Endothelial cell of umbilical vein (primary cell): ENCODE results near the gene MEI4. TPM values are rescaled to one million over a fixed set of nuclear protein-coding genes. Genes with fewer than 3 reads are reported as not detected.

Experiments
- BruUV-seq: library from RNA; stranded (reverse); fragments of 400-500 nt; replicated peaks from 2 replicates; lab custom pipeline; 2021; lab: Mats Ljungman, UMichigan
- CTCF ChIA-PET: fragments of 300-600, 350-600 bp; sonication (Branson Sonifier 250); formaldehyde crosslinking; loops from one replicate; lab custom pipeline; 2021; ENCODE audit warnings: antibody characterized with exemption, inconsistent platforms; lab: Charles Lee
- POLR2A ChIA-PET: fragments of 300-600, 350-600 bp; sonication (Branson Sonifier 250); formaldehyde crosslinking; loops from one replicate; lab custom pipeline; 2021; ENCODE audit warnings: antibody characterized with exemption, inconsistent platforms; lab: Charles Lee
- DNase-seq: peaks from one replicate; pipeline ENCODE4 v3.0.0-alpha.2; 2011; ENCODE audit warnings: low read depth, low spot score
- FAIRE-seq: peaks from 2 replicates; lab custom pipeline; 2011; peaks lifted over from hg19 to GRCh38; lab: Jason Lieb, UNC
- H2AFZ ChIP-seq: 2 replicates; pipeline ENCODE4 v1.6.0; 2012; ENCODE audit warnings: low read depth, low read length, control low read depth, inconsistent platforms
- H3K27ac ChIP-seq: 2 replicates; pipeline ENCODE4 v1.5.1; 2011; ENCODE audit warnings: low read depth, mild to moderate bottlenecking, control low read depth, low read length, moderate library complexity; ENCODE audit not compliant: insufficient read depth
- H3K27me3 ChIP-seq, 2 experiments: 2 replicates each; pipeline versions ENCODE4 v1.6.0 to v1.6.1; 2011; ENCODE audit warnings: low read length in 2 of 2, mixed read lengths in 1 of 2; ENCODE audit not compliant: control insufficient read depth in 2 of 2, insufficient read depth in 2 of 2
- H3K36me3 ChIP-seq, 2 experiments: 2 replicates in 1 of 2; 3 replicates in 1 of 2; pipeline ENCODE4 v1.5.1; 2011; ENCODE audit warnings: low read length in 2 of 2, mild to moderate bottlenecking in 1 of 2, moderate library complexity in 1 of 2; ENCODE audit not compliant: control insufficient read depth in 2 of 2, insufficient read depth in 2 of 2; ENCODE audit errors: extremely low read depth in 1 of 2
- H3K4me1 ChIP-seq: 3 replicates; pipeline ENCODE4 v1.5.1; 2011; ENCODE audit warnings: mild to moderate bottlenecking, low read length; ENCODE audit not compliant: control insufficient read depth, insufficient read depth; ENCODE audit errors: extremely low read depth
- H3K4me2 ChIP-seq: 2 replicates; pipeline ENCODE4 v1.6.1; 2011; ENCODE audit warnings: low read length, control low read depth, mixed read lengths; ENCODE audit not compliant: insufficient read depth
- H3K4me3 ChIP-seq, 3 experiments: fragments of 200-600 bp in 1 of 3; sonication (generic), shearing (Covaris generic) in 1 of 3; replicated peaks in 1 of 3; 2 replicates each; pipeline ENCODE4 v1.5.1; 2011 to 2016; ENCODE audit warnings: control low read depth in 3 of 3, low read length in 3 of 3, mild to moderate bottlenecking in 2 of 3, inconsistent platforms in 1 of 3, low read depth in 1 of 3, moderate library complexity in 1 of 3; ENCODE audit not compliant: insufficient read depth in 1 of 3
- H3K79me2 ChIP-seq: 2 replicates; pipeline ENCODE4 v1.6.0; 2012; ENCODE audit warnings: low read length, inconsistent platforms; ENCODE audit not compliant: control insufficient read depth, insufficient read depth
- H3K9ac ChIP-seq: replicated peaks from 2 replicates; pipeline ENCODE3; 2011; ENCODE audit warnings: low read length, control low read depth; ENCODE audit not compliant: insufficient read depth; ENCODE audit errors: extremely low read depth
- H3K9me1 ChIP-seq: replicated peaks from 3 replicates; pipeline ENCODE4 v1.6.0; 2011; ENCODE audit warnings: mild to moderate bottlenecking, low read length; ENCODE audit not compliant: control insufficient read depth, insufficient read depth; ENCODE audit errors: extremely low read depth
- H3K9me3 ChIP-seq: replicated peaks from 2 replicates; pipeline ENCODE4 v1.5.1; 2012; ENCODE audit warnings: low read length, inconsistent platforms; ENCODE audit not compliant: control insufficient read depth, insufficient read depth
- H4K20me1 ChIP-seq: replicated peaks from 2 replicates; pipeline ENCODE3; 2011; ENCODE audit warnings: mild to moderate bottlenecking, low read length; ENCODE audit not compliant: control insufficient read depth, insufficient read depth; ENCODE audit errors: extremely low read depth
- EZH2 ChIP-seq: IDR thresholded peaks from 2 replicates; pipeline ENCODE4 v1.6.1; 2012; ENCODE audit warnings: borderline replicate concordance, low read depth, mild to moderate bottlenecking, moderate library complexity, low read length, inconsistent platforms; ENCODE audit not compliant: severe bottlenecking
- FOS ChIP-seq: IDR thresholded peaks from 2 replicates; pipeline ENCODE4 v1.6.1; 2011; ENCODE audit warnings: mild to moderate bottlenecking, low read length, moderate library complexity, borderline replicate concordance; ENCODE audit not compliant: insufficient read depth
- GATA2 ChIP-seq: IDR thresholded peaks from 2 replicates; pipeline ENCODE4 v1.7.0; 2011; ENCODE audit warnings: low read depth, mild to moderate bottlenecking, moderate library complexity, mixed read lengths, low read length; ENCODE audit not compliant: insufficient read length, insufficient read depth
- JUN ChIP-seq: IDR thresholded peaks from 2 replicates; pipeline ENCODE4 v1.6.1; 2011; ENCODE audit warnings: borderline replicate concordance, low read depth; ENCODE audit not compliant: insufficient read length, insufficient read depth
- MYC ChIP-seq: IDR thresholded peaks from one replicate; pipeline ENCODE4 v1.6.1; 2011; ENCODE audit warnings: mild to moderate bottlenecking, low read depth, low read length
- POLR2A ChIP-seq: IDR thresholded peaks from 2 replicates; pipeline ENCODE4 v1.6.1; 2012; ENCODE audit warnings: low read depth, mild to moderate bottlenecking, control low read depth, low read length
- POLR2AphosphoS5 ChIP-seq: IDR thresholded peaks from 2 replicates; pipeline ENCODE4 v1.6.1; 2012; ENCODE audit warnings: low read depth, mild to moderate bottlenecking, control low read depth, low read length, moderate library complexity; ENCODE audit not compliant: insufficient read depth
- dilution Hi-C: fragments of 300-500 bp; cut with MboI; formaldehyde crosslinking; loops from one replicate; pipeline ENCODE4 v1.15.0; 2019; ENCODE audit warnings: low sequenced_read_pairs; ENCODE audit not compliant: extremely low pct_ligation_motif_present
- intact Hi-C: fragments of 100-400 bp; cut with micrococcal nuclease; formaldehyde crosslinking; loops from one replicate; pipeline ENCODE4 v1.10.0; 2022
- polyA plus RNA-seq, 4 experiments: library from polyadenylated mRNA; depleted of rRNA in 3 of 4; stranded (reverse) in 3 of 4; unstranded in 1 of 4; fragments of >200 nt; gene quantifications; 2 replicates each; pipeline versions ENCODE4 v1.2.1 to v1.2.3, GENCODE V29; 2011 to 2012; ENCODE audit warnings: missing spikeins in 1 of 4
- total RNA-seq: library from RNA; stranded (reverse); gene quantifications from 2 replicates; pipeline ENCODE4 v1.2.3, GENCODE V29; 2021
- TF ChIP-seq, protein P1 (sequence below), 2 donors: IDR thresholded peaks; 1 replicate in 1 of 2; 2 replicates in 1 of 2; pipeline ENCODE4 v1.5.1; 2011; ENCODE audit warnings: low read length in 2 of 2, mild to moderate bottlenecking in 2 of 2, moderate library complexity in 2 of 2, control low read depth in 1 of 2, inconsistent platforms in 1 of 2, low read depth in 1 of 2; ENCODE audit not compliant: insufficient read depth in 1 of 2; ENCODE audit errors: extremely low read depth in 1 of 2
- TF ChIP-seq, protein P2 (sequence below): IDR thresholded peaks from 2 replicates; pipeline ENCODE4 v1.6.1; 2011; ENCODE audit not compliant: insufficient read depth, insufficient read length

MEI4 gene
- total and polyA plus RNA-seq, 2 donors (not counting 3 experiments of a cell fraction or from before 2014, with no cell fraction given) = not detected

DNA sequence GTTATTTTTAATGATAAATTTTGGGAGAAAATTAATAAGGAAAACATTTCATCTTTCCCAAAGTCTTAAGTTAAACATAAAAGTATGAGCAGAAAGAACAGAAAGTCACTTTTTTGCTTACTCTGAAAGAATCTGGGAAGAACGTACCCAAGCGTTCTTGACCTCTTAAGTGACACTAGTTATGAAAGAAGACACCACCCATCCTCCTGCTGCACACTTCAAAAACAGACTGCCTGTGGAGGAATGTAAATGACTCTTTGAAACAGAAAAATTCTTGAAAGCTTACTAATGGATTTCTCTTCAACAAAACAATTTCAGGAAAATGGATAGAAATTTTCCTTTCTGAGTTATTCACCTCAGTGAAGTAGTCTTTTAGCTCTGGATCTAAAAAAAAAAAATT lies 227.7 kb downstream of the MEI4 start:
- no peaks in the 10 kb centered on the region for H3K79me2 ChIP-seq
- H4K20me1 ChIP-seq = no peaks in the 10 kb centered on the region
- FAIRE-seq = no peak
- BruUV-seq = no TSS peak
- no peak overlapping the region for H3K27ac ChIP-seq
- no peak overlapping the region for H3K9ac ChIP-seq
- no peaks in the 10 kb centered on the region for H3K9me1 ChIP-seq
- H3K36me3 ChIP-seq = no peaks in the 10 kb centered on the region
- no peak overlapping the region for H2AFZ ChIP-seq
- intact Hi-C loops = loop anchor here (5.0 kb wide), 1 partner anchor 612 kb away; no protein-coding TSS in a partner anchor
- H3K9me3 ChIP-seq = no peaks in the 10 kb centered on the region
- dilution Hi-C loops = no loop called here
- POLR2A ChIA-PET = interaction anchor here (0.7 kb wide), 1 partner anchor 22 kb away, joined by 3 read pairs; no protein-coding TSS in a partner anchor
- H3K4me1 ChIP-seq = peaks cover 10% of the 10 kb centered on the region
- CTCF ChIA-PET = no interaction called here
- peak; percentile 17 for DNase-seq
- no peak overlapping the region for H3K4me2 ChIP-seq
- H3K4me3 ChIP-seq = no peak overlapping the region
- no peak for TF ChIP-seq POLR2AphosphoS5
- TF ChIP-seq, protein P1, sequence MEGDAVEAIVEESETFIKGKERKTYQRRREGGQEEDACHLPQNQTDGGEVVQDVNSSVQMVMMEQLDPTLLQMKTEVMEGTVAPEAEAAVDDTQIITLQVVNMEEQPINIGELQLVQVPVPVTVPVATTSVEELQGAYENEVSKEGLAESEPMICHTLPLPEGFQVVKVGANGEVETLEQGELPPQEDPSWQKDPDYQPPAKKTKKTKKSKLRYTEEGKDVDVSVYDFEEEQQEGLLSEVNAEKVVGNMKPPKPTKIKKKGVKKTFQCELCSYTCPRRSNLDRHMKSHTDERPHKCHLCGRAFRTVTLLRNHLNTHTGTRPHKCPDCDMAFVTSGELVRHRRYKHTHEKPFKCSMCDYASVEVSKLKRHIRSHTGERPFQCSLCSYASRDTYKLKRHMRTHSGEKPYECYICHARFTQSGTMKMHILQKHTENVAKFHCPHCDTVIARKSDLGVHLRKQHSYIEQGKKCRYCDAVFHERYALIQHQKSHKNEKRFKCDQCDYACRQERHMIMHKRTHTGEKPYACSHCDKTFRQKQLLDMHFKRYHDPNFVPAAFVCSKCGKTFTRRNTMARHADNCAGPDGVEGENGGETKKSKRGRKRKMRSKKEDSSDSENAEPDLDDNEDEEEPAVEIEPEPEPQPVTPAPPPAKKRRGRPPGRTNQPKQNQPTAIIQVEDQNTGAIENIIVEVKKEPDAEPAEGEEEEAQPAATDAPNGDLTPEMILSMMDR (IDR thresholded peaks at IDR 0.05; ENCODE audit: extremely low read depth in 1 of 2, insufficient read depth in 1 of 2, low read depth in 1 of 2, low read length in 2 of 2) = no peak
- TF ChIP-seq, protein P2, sequence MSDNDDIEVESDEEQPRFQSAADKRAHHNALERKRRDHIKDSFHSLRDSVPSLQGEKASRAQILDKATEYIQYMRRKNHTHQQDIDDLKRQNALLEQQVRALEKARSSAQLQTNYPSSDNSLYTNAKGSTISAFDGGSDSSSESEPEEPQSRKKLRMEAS = no peak
- TF ChIP-seq JUN = no peak
- no peak for TF ChIP-seq MYC
- no peak for TF ChIP-seq EZH2
- TF ChIP-seq GATA2 = no peak
- no peak for TF ChIP-seq FOS
- no peak for TF ChIP-seq POLR2A
- no peaks in the 10 kb centered on the region for H3K27me3 ChIP-seq
